GM18499 (cell line): ENCODE measurements around the gene ATCAY.
A peak's percentile ranks its signal among the peaks of the same experiment; 100 is the strongest.
"Not testable (repeated sequence)": the region's sequence is repeated elsewhere in the genome, so short reads cannot be mapped to it uniquely, and the experiment has no call there.

Experiments used
- ATAC-seq: cut with Tn5 transposase; IDR thresholded peaks from one replicate; pipeline ENCODE4 v1.9.1; 2021; ENCODE audit warnings: moderate number of reproducible peaks; ENCODE audit not compliant: insufficient read depth, unreplicated experiment

The ATCAY gene

GRCh38 chr19:3967983-3968382, 87.5 kb downstream of the ATCAY start:
- not testable (repeated sequence) for ATAC-seq

- ATAC-seq: no peak
Observed at GRCh38 chr19:3968556-3969434, 88.3 kb downstream of the ATCAY start.

- ATAC-seq: no peak
Observed at GRCh38 chr19:3969435-3970312, 89.2 kb downstream of the ATCAY start.

- no peak for ATAC-seq
Observed at GRCh38 chr19:3970313-3970807, 89.9 kb downstream of the ATCAY start.

GRCh38 chr19:3970808-3971598, 90.5 kb downstream of the ATCAY start, which contains the start of gene DAPK3:
DAPK3 (minus strand) TSS chr19:3971099; CDS start chr19:3969735, 1,364 bp downstream.
- peak; percentile 77 for ATAC-seq

- no peak for ATAC-seq
Observed at GRCh38 chr19:3975144-3975543, 94.7 kb downstream of the ATCAY start.

- no peak for ATAC-seq
Observed at GRCh38 chr19:3975637-3976087, 95.2 kb downstream of the ATCAY start.

- no peak for ATAC-seq
Observed at GRCh38 chr19:3976495-3977241, 96.2 kb downstream of the ATCAY start.
